CD4-positive, alpha-beta T cell treated with Interferon gamma for 1 hour (primary cell): Measurements from ENCODE around the gene FARS2.

Source experiments
- DNase-seq: peaks from one replicate; pipeline ENCODE4 v3.0.0-alpha.2; 2020

FARS2 gene

DNA sequence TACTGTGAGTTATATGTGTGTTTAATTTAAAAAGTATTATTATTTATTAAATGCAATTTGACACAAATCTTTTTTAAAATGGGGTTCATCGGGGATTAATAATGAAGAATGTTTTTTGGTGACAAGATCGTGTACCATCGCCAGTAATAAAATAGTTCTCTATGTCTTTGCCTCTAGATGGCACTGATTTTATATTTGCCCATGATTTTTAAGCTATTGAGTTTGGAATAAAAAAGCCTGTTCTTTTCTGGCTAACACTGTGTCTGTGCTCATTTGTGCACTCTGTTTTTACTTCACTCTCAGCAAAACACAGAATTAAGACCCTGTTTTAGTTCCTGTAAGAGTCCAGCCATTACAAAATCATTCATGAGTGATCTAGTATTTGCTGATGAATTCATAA, 127.0 kb downstream of the FARS2 start:
- no peak for DNase-seq

DNA sequence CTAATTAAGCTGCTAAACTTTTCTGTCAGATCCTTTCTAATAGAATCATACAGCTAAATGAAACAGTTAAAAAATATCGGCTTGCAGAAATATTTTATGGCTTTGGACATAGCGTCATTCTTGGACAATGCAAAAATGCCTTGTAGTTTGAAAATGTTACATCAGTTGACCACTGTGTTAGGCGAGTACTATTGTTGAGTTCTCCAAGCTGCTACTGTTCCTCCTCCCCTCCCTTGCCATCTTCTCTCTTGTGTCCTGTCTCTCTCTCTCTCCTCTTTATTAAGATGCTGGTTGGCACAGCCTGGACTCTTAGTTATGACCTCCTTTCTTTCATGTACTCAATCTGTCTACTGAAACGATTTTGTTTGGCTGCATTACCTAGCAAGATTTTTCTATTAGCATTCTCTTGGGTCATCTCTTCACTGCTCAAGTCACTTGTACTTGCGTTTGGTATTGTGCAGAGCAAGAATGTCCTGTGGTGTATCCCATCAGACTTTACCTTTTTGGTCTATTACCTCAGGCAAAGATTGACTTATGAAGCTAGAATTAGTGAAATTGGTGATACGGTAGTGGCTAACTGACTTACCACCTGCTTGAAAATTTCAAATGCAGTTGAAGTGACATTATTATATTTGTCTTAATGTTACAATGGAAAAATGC, 127.9 kb downstream of the FARS2 start:
- no peak for DNase-seq

DNA sequence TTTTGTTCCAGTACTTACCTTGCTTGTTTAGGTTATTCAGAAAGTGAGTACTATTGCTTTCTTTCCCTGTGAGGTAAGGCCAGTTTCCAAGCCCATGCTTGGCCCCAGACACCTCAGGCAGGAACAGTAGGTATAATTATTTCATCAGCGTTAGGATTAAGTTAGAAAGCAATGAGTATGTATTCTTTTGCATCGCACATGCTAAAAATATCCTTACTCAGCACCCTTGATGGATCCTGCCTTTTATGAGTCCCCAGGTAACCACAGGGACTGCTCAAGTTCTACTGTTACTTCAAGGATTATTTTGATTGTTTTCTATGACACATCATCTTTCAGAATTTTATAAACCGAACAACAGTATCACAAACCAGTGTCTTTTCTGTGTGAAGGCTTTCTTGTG, 128.9 kb downstream of the FARS2 start:
- DNase-seq = no peak

DNA sequence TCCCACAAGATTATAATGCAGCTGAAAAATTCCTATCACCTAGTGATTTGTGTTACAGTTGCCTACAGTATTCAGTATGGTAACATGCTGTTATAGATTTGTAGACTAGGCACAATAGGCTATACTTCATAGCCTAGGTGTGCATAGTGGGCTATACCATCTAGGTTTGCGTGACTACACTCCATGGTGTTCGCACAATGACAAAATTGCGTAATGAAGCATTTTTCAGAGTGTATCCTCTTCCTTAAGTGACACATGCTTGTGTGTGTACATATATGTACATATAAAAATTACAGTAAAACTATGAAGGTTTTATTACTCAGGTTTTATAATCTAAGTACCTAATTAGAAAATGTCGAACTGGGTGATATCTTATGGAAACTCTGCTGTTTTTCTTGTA, 133.0 kb downstream of the FARS2 start:
- no peak for DNase-seq

DNA sequence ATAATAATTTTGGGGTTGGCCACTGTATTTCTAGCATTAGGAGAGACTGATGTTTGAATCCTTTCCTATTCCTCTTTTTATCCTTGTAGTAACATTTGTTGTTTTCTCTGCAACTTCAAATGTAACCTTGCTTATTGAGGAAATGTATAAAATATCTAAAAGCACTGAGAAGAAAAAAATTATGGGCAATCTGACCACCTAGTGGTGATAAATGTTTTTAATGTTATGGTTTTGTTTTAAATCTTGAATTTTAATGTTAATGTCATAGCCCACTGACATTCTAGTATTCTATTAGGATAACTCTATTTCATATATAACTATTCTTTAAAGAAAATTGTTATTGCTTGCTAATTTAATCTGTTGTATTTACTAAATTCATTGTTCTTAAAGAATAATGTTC, 134.4 kb downstream of the FARS2 start:
- no peak for DNase-seq

DNA sequence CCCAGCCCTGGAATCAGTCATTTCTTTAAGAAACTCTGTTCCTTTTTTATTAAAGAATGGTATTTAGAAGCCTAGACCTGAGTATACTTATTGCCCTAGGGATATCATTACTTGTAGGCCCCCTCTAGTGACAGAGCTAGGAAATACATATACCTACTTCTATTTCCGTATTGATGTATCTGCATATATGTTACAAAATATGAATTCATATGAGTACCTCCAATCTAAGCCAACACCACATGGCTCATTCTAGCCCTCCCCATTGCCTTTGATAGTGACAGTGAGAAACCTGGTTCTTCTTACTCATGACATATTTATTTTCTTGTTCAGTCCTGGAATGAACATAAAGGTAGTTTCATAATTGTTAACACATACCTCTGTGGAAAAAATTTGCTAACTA, 137.2 kb downstream of the FARS2 start:
- no peak for DNase-seq

DNA sequence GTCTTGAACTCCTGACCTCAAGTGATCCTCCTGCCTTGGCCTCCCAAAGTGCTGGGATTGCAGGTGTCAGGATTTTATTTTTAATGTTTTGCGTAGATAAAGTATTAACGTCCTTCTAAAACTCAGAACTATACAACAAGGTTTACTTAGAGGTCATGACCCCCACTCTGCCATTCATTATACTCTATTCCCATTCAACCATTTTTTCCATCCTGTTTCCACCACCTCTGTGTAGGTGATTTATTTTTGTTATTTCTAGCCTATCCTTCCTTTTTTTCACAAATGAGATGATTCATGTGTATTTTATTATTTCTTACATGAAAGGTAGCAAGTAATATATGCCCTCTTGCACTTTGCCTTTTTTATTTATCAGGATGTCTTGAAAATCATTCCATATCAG, 138.1 kb downstream of the FARS2 start:
- no peak for DNase-seq

DNA sequence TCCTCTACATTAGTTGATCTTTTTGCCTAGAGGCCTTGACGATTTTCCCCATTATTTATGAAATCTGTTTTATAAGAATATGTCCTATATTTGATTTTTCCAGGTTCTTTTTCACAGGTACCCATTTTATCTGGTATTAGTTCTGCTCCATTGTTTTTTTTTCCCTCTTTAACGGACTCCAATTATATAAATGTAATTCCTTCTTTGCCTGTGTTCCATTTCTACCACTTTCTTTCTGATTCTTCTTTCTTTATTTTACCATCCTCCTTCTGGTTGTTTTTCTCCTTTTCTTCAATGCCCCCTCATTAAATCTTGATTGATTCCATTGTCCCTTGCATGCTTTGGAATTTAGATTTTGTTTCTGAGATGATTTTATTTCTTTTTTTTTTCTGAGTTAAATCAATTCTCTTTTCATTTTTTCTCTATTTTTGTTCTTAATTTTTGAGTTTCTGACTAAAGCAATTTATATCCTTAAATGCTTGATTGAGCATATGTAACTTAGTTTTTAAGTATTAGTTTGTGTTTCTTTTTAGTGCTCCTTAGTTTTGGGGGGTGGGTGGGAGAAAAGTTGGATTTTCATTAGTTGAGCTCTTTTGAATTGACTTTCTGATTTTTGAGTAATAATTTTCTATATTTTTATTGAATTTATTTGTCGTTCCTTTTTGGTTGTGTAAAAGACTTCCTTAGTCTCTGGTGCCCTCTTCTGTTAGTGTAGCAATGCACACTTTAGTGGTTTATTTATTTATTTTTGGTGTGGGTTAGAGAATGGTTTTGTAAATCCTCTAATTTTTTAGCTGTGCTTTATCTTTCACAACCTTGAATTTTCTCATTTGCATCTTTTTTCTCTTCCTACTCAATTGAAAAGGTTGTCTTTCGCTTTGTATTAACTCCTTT, 140.8 kb downstream of the FARS2 start:
- no peak for DNase-seq

DNA sequence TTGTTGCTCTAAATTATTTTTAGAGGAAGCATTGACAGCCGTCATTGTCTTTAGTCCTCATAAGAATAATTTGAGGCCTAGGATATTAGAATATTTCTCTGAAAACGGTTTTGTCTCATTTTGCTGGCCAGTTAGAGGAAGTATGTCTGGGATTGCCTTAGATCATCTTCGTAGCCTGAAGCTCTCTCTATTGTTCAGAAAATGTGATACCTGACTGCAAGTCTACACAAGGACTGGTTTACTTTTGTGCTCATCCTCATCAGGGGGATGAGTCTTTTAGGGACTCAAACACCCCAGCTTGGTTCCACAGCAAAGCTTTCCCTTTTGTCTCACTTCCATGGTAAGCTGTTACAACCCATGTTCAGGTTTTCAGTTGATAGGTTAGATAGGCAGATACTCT, 141.8 kb downstream of the FARS2 start:
- no peak for DNase-seq

DNA sequence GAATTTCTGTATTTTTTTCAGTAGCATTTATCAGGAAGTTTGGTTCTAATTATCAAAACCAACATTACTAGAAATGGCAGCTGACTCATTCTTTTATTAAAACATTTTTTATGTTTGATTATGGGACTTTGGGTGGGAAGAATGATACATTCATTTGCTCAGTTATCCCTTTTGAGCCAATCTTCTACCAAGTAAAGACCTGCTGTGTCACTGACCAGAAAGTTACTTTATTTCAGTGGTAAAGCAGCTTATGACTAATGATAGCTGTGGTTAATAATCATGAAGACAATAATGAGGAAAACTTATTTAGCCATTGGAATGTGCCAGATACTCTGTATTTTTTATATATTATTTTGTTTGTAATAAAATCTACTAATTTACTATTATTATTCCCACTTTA, 142.3 kb downstream of the FARS2 start:
- DNase-seq = no peak

DNA sequence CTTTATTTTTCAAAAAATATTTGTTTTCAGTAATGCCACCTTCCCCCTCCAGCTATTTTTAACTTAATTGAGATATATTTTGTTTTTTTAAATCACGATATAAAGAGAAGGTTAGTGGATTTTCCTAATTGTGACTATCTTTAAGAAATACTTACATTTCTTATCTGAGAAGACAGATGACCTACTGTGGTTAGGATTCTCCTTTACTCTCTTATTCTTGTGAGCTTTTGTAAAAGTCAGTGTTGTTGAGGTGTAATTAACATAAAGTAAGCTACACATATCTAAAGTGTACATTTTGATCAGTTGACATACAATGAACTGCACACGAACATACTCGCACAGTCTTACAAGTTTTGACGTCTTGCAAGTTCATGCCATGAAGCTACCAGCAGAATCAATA, 144.7 kb downstream of the FARS2 start:
- DNase-seq = no peak

DNA sequence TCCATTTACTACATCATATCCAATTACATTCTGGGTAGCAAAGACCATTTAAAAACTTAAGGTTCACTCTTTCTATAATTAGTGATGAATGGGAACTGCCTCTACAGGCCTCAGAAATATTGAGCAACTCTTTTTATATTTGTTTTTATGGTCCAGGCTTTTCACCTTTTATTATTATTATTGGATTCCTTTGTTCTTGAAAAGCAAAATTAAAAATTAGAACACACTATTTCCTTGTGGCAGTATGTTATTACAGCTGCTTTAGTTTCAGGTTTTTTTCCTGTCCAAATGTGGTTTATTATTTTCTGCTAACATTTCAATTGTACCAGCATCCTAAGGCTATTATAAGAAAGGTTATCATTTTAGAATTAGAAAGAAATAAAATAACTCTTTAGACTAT, 150.1 kb downstream of the FARS2 start:
- DNase-seq = no peak

DNA sequence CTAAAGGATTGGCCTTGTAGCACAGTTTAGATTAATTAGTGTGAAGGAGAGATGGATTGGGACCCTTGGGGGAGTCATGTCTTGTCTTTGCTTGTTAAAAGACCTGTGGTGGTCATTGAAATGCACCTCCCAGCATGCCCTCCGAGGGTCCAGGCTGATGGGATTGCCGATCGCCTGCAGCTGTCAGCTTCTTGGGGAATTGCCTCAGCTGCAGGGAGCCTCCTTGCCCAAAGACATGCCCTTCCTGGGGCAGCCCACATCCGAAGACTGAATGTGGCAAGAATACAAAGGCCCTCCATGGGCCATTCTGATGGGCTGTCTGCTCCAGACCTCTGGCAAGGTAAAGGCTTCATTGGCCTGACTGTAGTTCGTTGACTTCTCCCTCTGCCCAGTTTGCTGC, 150.7 kb downstream of the FARS2 start:
- DNase-seq = no peak

DNA sequence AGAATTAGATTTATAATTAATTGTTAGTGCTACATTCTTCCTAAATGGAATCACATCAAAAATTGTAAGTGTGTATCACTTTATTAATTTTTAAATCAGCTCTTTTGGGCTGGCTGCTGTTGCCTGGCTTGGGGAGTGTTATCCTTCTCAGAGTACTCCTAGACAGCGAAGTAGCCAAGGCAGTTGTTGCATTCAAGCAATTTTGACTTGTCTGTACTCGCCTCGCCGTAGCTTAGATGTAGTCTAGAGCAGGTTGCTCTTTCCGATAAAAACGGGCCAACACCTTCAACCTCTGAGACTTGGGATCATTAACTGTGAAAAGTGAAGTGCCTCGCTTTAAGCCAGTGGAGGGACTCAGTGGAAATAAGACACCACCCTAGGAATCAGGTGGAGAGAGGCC, 151.3 kb downstream of the FARS2 start:
- no peak for DNase-seq

DNA sequence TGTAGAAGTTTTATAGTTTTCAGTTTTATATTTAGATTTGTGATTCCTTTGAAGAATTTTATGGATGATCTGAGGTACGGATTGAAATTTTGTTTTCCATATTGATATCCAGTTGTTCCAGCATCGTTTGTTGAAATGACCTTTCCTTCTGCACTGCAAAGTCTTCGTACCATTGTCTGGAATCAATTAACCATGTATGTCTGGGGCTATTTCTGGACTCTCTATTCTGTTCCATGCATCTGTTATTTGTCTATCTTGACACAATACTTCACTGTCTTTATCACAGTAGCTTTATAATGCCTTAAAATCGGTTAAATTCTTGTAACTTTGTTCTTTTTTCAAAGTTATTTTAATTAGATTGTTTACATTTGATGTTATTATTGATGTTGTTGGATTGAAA, 154.9 kb downstream of the FARS2 start:
- no peak for DNase-seq

DNA sequence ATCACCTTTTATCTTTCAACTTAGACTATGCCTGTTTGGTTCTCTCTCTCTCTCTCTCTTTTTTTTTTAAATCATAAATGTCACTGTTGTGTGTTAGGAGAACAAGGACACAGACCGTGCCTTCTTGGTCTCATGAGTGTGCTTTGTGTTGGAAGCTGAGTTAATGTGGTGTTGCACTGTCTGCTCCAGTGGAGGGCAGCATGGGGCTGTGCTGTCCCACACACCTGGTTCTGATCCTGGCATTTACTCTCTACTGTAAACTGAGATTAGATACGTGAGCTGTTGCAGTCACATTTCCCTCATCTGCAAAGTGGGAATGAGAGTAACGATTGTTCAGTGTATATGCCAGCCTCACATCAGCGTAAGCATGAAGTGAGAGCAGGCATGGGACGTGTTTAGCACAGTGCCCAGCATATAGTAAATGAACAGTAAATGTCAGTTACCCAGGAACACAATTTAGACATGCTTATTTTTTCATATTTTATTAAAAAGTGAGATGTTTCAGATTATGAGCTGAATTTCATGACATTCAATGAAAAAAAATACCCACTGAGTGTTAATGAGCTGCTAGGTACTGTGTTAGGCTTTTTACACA, 161.1 kb downstream of the FARS2 start:
- no peak for DNase-seq

DNA sequence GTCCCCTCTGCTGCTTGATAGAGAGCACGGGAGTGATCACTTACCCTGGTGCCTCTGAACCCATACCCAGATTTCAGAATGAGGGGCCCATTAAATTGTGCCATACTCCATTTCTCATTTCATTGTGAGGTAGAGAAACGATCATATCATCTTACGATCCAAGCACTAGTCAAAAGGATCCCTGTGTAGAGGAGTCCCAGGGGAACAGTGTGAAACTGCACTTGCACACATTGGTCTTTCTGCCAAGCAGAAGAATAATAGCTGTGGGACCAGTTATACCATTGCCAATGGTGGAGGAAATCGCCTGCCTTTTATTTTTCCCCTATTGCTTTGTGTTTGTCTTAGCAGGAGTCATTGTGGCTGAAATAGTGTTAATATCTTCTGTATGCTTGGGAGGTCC, 161.9 kb downstream of the FARS2 start:
- no peak for DNase-seq

DNA sequence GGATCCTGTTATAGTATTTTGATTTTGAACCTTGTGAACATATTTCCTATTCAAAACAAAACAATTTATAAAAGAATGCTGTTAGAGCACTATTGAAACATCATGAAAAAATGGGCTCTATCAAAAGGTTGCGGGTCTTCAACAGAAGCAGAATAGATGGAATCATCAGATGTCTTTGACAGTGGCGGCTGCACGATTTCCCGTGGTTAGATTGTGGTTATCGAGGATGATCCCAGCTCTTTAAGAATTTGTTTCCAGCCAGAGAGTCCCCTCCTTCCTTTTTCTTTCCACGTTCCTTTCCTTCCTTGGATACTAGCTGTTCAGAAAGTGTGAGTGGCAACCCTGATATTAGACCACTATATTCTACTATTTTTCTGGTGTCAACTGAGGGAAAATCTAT, 163.4 kb downstream of the FARS2 start:
- DNase-seq = no peak

DNA sequence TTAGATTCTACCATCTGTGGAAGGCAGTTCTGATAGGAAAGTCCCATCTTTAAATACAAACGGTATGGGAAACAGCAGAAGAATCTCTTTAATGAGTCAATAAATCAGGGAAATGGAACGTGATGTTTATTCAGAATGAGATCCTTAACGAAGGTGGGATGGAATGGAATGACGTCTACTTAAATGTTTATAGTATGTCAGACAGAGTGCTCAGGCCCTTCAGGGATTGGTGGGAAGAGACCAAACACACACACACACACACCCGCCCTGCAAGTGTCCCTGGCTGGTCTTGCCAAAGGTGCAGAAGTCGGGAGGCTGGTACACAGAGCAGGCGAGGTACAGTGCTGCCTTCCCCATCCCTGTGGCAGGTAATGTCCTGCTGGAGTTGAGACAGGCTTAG, 164.0 kb downstream of the FARS2 start:
- DNase-seq = no peak

DNA sequence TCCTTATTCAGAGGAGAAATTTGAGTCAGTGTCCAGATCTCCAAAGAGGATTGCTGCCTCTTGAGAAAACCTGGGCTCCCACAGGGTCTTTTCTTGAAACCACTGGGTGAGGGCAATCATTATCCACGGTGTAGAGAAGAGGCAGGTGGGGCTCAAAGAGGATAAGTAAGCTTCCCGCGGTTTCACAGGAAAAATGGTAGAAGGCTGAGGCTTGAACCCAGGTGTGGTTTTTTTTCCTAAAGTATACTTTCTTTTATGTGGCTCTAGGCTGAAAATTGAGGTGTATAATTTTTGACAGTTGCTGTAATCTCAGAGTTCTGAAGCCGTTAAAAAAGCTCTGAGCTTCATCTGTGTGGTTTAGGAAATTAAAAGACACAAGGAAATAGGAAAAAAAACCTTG, 164.5 kb downstream of the FARS2 start:
- no peak for DNase-seq

DNA sequence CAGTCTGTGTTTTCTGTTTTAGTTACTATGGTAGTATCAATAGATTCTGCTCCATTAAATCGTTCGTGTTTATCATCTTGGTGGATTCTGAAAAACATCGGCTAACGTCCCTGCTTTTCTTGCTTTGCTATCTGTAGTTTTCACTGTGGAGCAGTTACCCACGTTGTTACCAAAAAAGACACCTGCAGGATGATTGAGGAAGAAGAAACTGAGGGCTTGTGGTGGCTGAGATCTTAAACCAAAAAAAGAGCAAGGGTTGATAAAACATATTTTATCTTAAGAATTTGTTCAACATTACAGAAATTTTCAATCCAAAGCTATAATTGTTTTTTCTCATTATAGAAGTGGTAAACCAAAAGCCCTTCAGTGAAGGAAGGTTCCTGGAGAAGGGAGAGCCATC, 166.3 kb downstream of the FARS2 start:
- no peak for DNase-seq

DNA sequence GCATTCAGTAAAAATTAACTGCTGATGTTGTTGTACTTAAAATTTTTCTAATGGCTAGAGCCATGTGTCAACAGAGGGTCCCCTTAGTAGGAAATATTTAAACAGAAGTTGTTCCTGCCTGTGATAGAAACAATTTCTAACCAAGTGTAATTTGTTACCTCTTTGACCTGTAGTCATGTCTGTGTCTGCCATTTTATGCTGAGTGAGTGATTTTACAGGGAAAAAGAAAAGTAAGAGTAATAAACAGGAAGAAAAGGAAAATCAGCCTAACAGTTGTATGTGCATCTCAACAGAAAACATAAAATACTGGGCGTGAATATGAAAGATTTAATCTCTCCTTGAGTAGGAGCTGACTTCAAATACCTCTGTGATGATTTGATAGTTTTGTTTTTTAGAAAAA, 172.0 kb downstream of the FARS2 start:
- no peak for DNase-seq

DNA sequence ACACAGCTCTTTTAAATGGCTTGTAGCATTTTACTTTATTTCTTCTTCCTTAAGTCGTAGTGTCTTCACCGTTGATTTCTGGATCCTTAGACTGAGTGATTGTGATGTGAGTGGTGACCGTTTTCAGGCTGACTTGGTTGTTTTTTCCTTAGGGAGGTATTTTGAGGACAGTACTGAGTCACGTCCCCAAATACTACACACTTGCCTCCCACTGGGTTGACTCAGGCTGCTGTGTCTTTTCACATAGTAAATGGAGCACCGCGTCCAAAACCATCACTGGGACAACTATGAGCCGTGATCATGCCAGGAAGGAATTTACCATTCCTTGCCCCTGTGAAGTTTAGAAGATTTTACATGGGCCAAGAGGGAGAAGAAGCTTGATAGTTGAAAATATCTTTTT, 174.1 kb downstream of the FARS2 start:
- DNase-seq = no peak

DNA sequence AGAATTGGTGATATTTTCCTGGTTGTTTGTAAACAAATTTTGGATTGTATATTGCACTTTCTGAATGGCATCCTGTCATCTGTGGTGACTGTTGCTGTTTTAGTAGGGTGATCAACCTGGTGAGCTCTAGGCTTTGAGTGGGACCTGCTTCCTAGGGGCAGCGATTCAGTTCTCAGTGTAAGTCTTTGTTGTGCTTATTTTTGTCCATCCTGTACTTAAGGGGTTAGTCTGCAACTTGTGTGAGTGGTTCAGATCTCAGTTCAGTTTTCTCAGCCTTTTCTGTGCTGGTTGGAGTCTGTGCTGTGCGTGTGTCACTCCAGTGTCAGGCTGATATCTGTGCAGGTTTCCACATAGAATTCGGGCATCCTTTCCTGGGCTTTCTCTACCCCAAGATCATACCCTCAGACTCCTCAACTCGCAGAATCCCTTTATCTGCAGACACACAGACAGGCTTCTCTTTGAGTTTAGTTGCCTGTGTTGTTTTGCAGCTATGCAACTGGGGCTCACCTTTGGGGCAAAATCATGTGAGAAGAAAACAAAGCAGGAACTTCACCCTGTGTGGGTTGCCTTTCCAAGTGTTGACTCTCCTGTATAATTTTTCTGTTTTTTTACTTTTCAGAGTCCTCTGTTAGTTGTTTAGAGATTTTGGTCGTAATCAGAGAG, 177.7 kb downstream of the FARS2 start:
- no peak for DNase-seq
